ENCODE measurements around the gene OSBPL5.

Gene OSBPL5

GRCh38 chr11:3152471-3153110 is 12.5 kb downstream of the OSBPL5 start:
- TF ChIP-seq CTCF (conservative IDR thresholded peaks at IDR 0.05; ENCODE audit: low read depth): no peak
- CTCF ChIA-PET: no interaction called here
- H3K27ac ChIP-seq: no peak overlapping the region
- POLR2A ChIA-PET (ENCODE audit: low non-redundant PET): no interaction called here
- DNase-seq (ENCODE audit: low spot score): no peak

- ChIA-PET CTCF (interaction anchor here (0.6 kb wide), 1 partner anchor 22 kb away, joined by 3 read pairs; no protein-coding TSS in a partner anchor), POLR2A (ENCODE audit: low non-redundant PET) (interaction anchor here (0.6 to 1.1 kb wide), 2 partner anchors 25 to 50 kb away, joined by 4 to 5 read pairs; no protein-coding TSS in a partner anchor)
- no peak overlapping the region for H3K27ac ChIP-seq
- TF ChIP-seq CTCF (conservative IDR thresholded peaks at IDR 0.05; ENCODE audit: low read depth): no peak
- no peak for DNase-seq (ENCODE audit: low spot score)
These were observed 14.4 kb downstream of the OSBPL5 start for GRCh38 chr11:3150726-3151125.

- no peak overlapping the region for H3K27ac ChIP-seq
- ChIA-PET POLR2A (ENCODE audit: low non-redundant PET) (no interaction called here), CTCF (interaction anchor here (0.6 kb wide), 1 partner anchor 19 kb away, joined by 6 read pairs; no protein-coding TSS in a partner anchor)
- TF ChIP-seq CTCF (conservative IDR thresholded peaks at IDR 0.05; ENCODE audit: low read depth): no peak
- DNase-seq (ENCODE audit: low spot score): no peak
These were observed 15.3 kb downstream of the OSBPL5 start for GRCh38 chr11:3149852-3150188.

- TF ChIP-seq CTCF (conservative IDR thresholded peaks at IDR 0.05; ENCODE audit: low read depth): no peak
- DNase-seq (ENCODE audit: low spot score): no peak
- ChIA-PET POLR2A (ENCODE audit: low non-redundant PET) (no interaction called here), CTCF (interaction anchor here (0.6 kb wide), 1 partner anchor 19 kb away, joined by 6 read pairs; no protein-coding TSS in a partner anchor)
- 0 out of 2 replicates have a peak overlapping the region, but pooled peaks have one; percentile 15 for H3K27ac ChIP-seq
These were observed 15.9 kb downstream of the OSBPL5 start for GRCh38 chr11:3148990-3149851.

- no peak for TF ChIP-seq CTCF (conservative IDR thresholded peaks at IDR 0.05; ENCODE audit: low read depth)
- ChIA-PET POLR2A (ENCODE audit: low non-redundant PET) (no interaction called here), CTCF (no interaction called here)
- H3K27ac ChIP-seq: 0 out of 2 replicates have a peak overlapping the region, but pooled peaks have one; percentile 15
- DNase-seq (ENCODE audit: low spot score): no peak
These were observed 16.7 kb downstream of the OSBPL5 start for GRCh38 chr11:3148255-3148989.

- CTCF ChIA-PET: no interaction called here
- H3K27ac ChIP-seq: peak overlapping the region; percentile 25; the same call in 1 of the 2 replicates
- POLR2A ChIA-PET (ENCODE audit: low non-redundant PET): no interaction called here
- no peak for DNase-seq (ENCODE audit: low spot score)
- TF ChIP-seq CTCF (conservative IDR thresholded peaks at IDR 0.05; ENCODE audit: low read depth): no peak
These were observed 17.5 kb downstream of the OSBPL5 start for GRCh38 chr11:3147626-3148025.

All from RWPE1 (cell line).